Epithelial cell of proximal tubule (primary cell): ENCODE data around the gene PRAMEF10. TPM values are rescaled to one million over a fixed set of nuclear protein-coding genes. Genes with fewer than 3 reads are reported as not detected.

Experiments used
- total RNA-seq: library from RNA; depleted of rRNA; stranded (reverse); fragments of >200 nt; gene quantifications from 2 replicates; pipeline ENCODE4 v1.2.3, GENCODE V29; 2015

The PRAMEF10 gene
- total RNA-seq, 1 donor from 2014 or later = not detected

Other genes with a start within 250 kb of the PRAMEF10 start
- gene AADACL3, start 182.2 kb downstream of the PRAMEF10 start, total RNA-seq = not detected in 2 replicates
- not detected in 2 replicates for gene CFAP107, start 152.1 kb downstream of the PRAMEF10 start, total RNA-seq
- gene PRAMEF12, start 124.5 kb downstream of the PRAMEF10 start, total RNA-seq = not detected in 2 replicates
- not detected in 2 replicates for gene PRAMEF1, start 106.9 kb downstream of the PRAMEF10 start, total RNA-seq
- not detected in 2 replicates for gene PRAMEF11, start 66.9 kb downstream of the PRAMEF10 start, total RNA-seq
- gene HNRNPCL1, start 49.5 kb downstream of the PRAMEF10 start, total RNA-seq = not detected in 2 replicates
- not detected in 2 replicates for gene PRAMEF2, start 41.2 kb downstream of the PRAMEF10 start, total RNA-seq
- not detected in 2 replicates for gene PRAMEF4, start 12.1 kb downstream of the PRAMEF10 start, total RNA-seq
- gene PRAMEF7, start 18.3 kb upstream of the PRAMEF10 start, total RNA-seq = not detected in 2 replicates
- not detected in 2 replicates for gene PRAMEF6, start 49.3 kb upstream of the PRAMEF10 start, total RNA-seq
- gene PRAMEF27, start 158.3 kb upstream of the PRAMEF10 start, total RNA-seq = not detected in 2 replicates
- not detected in 2 replicates for gene HNRNPCL3, start 162.5 kb upstream of the PRAMEF10 start, total RNA-seq
- not detected in 2 replicates for gene PRAMEF25, start 172.5 kb upstream of the PRAMEF10 start, total RNA-seq
- gene HNRNPCL2, start 218.6 kb upstream of the PRAMEF10 start, total RNA-seq = not detected in 2 replicates